Neural progenitor cell (in vitro differentiated cells): ENCODE measurements around the gene SBF2. TPM values are rescaled to one million over a fixed set of nuclear protein-coding genes. Genes with fewer than 3 reads are reported as not detected.
A peak's percentile ranks its signal among the peaks of the same experiment; 100 is the strongest.

Source experiments
- DNase-seq: peaks from one replicate; pipeline ENCODE4 v3.0.0-alpha.2; 2016; ENCODE audit warnings: low spot score
- H2AFZ ChIP-seq: fragments of 200-600 bp; sonication (generic); replicated peaks from 2 replicates; pipeline ENCODE4 v1.6.1; 2016; ENCODE audit warnings: antibody characterized with exemption
- H3F3A ChIP-seq: fragments of 200-600 bp; sonication (generic); 2 replicates; pipeline ENCODE4 v1.6.1; 2016; ENCODE audit warnings: antibody characterized with exemption, low read depth
- H3K27ac ChIP-seq: fragments of 200-600 bp; sonication (generic); 2 replicates; pipeline ENCODE4 v1.5.1; 2016; ENCODE audit warnings: mild to moderate bottlenecking
- H3K27me3 ChIP-seq: fragments of 200-600 bp; sonication (generic); 2 replicates; pipeline ENCODE4 v1.6.1; 2016; ENCODE audit warnings: mild to moderate bottlenecking, moderate library complexity
- H3K36me3 ChIP-seq: fragments of 200-600 bp; sonication (generic); 2 replicates; pipeline ENCODE4 v1.5.1; 2016
- H3K4me1 ChIP-seq: fragments of 200-600 bp; sonication (generic); 2 replicates; pipeline ENCODE4 v1.6.1; 2016; ENCODE audit warnings: mixed run types
- H3K4me2 ChIP-seq: fragments of 200-600 bp; sonication (generic); 2 replicates; pipeline ENCODE4 v1.6.1; 2016
- H3K4me3 ChIP-seq: fragments of 200-600 bp; sonication (generic); 2 replicates; pipeline ENCODE4 v1.5.1; 2016
- H3K79me2 ChIP-seq: fragments of 200-600 bp; sonication (generic); 2 replicates; pipeline ENCODE4 v1.6.1; 2016; ENCODE audit warnings: low read depth
- H3K9ac ChIP-seq: fragments of 200-600 bp; sonication (generic); 2 replicates; pipeline ENCODE4 v1.6.1; 2016
- H3K9me3 ChIP-seq: fragments of 200-600 bp; sonication (generic); 2 replicates; pipeline ENCODE4 v1.5.1; 2016; ENCODE audit warnings: low read depth
- H4K20me1 ChIP-seq: fragments of 200-600 bp; sonication (generic); 2 replicates; pipeline ENCODE4 v1.6.1; 2016; ENCODE audit warnings: low read depth
- H3K27ac Mint-ChIP-seq: 3 replicates; pipeline ENCODE4 v1.8.0; 2021; ENCODE audit warnings: mixed read lengths
- H3K27me3 Mint-ChIP-seq: 2 replicates; pipeline ENCODE4 v1.8.0; 2022; ENCODE audit warnings: low read depth, mild to moderate bottlenecking, inconsistent platforms, moderate library complexity, mixed read lengths; ENCODE audit not compliant: insufficient read depth
- H3K36me3 Mint-ChIP-seq: 3 replicates; pipeline ENCODE4 v1.8.0; 2021; ENCODE audit warnings: mixed read lengths
- H3K4me1 Mint-ChIP-seq: 3 replicates; pipeline ENCODE4 v1.8.0; 2021; ENCODE audit warnings: mixed read lengths
- H3K4me3 Mint-ChIP-seq: 3 replicates; pipeline ENCODE4 v1.8.0; 2021; ENCODE audit warnings: mild to moderate bottlenecking, moderate library complexity, mixed read lengths
- H3K9me3 Mint-ChIP-seq: 3 replicates; pipeline ENCODE4 v1.8.0; 2020; ENCODE audit warnings: mixed read lengths
- EZH2 ChIP-seq: fragments of 200-600 bp; sonication (generic); IDR thresholded peaks from 2 replicates; pipeline ENCODE4 v1.6.1; 2017; ENCODE audit warnings: antibody characterized with exemption, mild to moderate bottlenecking, moderate library complexity
- EZH2phosphoT487 ChIP-seq: fragments of 200-600 bp; sonication (generic); IDR thresholded peaks from 2 replicates; pipeline ENCODE4 v1.6.1; 2017; ENCODE audit warnings: antibody characterized with exemption
- total RNA-seq: library from RNA; depleted of rRNA; stranded (reverse); fragments of >200 nt; gene quantifications from 2 replicates; pipeline ENCODE4 v1.2.3, GENCODE V29; 2015; ENCODE audit warnings: low replicate concordance
- TF ChIP-seq, protein P1 (sequence below): fragments of 200-600 bp; sonication (generic); IDR thresholded peaks from 2 replicates; pipeline ENCODE4 v1.5.1; 2017; ENCODE audit warnings: antibody characterized with exemption, mild to moderate bottlenecking

The SBF2 gene
- total RNA-seq, 1 donor from 2014 or later = 48.2 TPM

DNA sequence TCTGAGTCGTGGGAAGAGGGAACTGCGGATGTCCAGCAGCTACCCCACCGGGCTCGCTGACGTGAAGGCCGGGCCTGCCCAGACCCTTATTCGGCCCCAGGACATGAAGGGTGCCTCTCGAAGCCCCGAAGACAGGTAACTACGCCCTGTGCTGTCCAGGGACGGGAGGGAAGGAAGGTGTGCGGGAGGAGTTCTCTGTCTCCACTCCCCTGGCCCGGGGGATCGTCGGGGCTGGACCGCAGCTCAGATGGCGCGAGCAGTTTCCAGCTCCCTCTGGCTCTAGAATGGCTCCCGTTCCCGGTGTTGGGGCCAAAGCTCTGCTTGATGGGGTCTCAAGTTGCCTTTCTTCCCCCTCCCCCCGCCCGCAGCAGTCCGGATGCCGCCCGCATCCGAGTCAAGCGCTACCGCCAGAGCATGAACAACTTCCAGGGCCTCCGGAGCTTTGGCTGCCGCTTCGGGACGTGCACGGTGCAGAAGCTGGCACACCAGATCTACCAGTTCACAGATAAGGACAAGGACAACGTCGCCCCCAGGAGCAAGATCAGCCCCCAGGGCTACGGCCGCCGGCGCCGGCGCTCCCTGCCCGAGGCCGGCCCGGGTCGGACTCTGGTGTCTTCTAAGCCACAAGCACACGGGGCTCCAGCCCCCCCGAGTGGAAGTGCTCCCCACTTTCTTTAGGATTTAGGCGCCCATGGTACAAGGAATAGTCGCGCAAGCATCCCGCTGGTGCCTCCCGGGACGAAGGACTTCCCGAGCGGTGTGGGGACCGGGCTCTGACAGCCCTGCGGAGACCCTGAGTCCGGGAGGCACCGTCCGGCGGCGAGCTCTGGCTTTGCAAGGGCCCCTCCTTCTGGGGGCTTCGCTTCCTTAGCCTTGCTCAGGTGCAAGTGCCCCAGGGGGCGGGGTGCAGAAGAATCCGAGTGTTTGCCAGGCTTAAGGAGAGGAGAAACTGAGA is 12.2 kb upstream of the SBF2 start:
- TF ChIP-seq, protein P1, sequence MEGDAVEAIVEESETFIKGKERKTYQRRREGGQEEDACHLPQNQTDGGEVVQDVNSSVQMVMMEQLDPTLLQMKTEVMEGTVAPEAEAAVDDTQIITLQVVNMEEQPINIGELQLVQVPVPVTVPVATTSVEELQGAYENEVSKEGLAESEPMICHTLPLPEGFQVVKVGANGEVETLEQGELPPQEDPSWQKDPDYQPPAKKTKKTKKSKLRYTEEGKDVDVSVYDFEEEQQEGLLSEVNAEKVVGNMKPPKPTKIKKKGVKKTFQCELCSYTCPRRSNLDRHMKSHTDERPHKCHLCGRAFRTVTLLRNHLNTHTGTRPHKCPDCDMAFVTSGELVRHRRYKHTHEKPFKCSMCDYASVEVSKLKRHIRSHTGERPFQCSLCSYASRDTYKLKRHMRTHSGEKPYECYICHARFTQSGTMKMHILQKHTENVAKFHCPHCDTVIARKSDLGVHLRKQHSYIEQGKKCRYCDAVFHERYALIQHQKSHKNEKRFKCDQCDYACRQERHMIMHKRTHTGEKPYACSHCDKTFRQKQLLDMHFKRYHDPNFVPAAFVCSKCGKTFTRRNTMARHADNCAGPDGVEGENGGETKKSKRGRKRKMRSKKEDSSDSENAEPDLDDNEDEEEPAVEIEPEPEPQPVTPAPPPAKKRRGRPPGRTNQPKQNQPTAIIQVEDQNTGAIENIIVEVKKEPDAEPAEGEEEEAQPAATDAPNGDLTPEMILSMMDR = no peak
- TF ChIP-seq EZH2phosphoT487 (peak; percentile 75), EZH2 (peak; percentile 71)
- Mint-ChIP-seq H3K27ac (no peak overlapping the region), H3K27me3 (peaks cover 30% of the 10 kb centered on the region), H3K9me3 (no peaks in the 10 kb centered on the region), H3K4me1 (peaks cover 37% of the 10 kb centered on the region), H3K36me3 (no peaks in the 10 kb centered on the region), H3K4me3 (peak overlapping the region; percentile 95)
- H3F3A ChIP-seq = peaks cover 50% of the 10 kb centered on the region
- no peaks in the 10 kb centered on the region for H3K36me3 ChIP-seq
- no peak overlapping the region for H2AFZ ChIP-seq
- peaks cover 93% of the 10 kb centered on the region for H3K27me3 ChIP-seq
- H3K4me3 ChIP-seq = peak overlapping the region; percentile 52
- H3K9me3 ChIP-seq = no peaks in the 10 kb centered on the region
- no peaks in the 10 kb centered on the region for H3K79me2 ChIP-seq
- peak overlapping the region; percentile 80 for H3K4me2 ChIP-seq
- peaks cover 29% of the 10 kb centered on the region for H4K20me1 ChIP-seq
- peaks cover 38% of the 10 kb centered on the region for H3K4me1 ChIP-seq
- H3K9ac ChIP-seq = no peak overlapping the region
- peak; percentile 70 for DNase-seq
- no peak overlapping the region for H3K27ac ChIP-seq

GRCh38 chr11:10305262-10305963 is 11.4 kb upstream of the SBF2 start:
- Histone ChIP-seq H3K36me3 (no peaks in the 10 kb centered on the region), H3K27ac (no peak overlapping the region), H4K20me1 (peaks cover 29% of the 10 kb centered on the region), H3K4me1 (peaks cover 38% of the 10 kb centered on the region), H3K4me2 (peak overlapping the region; percentile 80), H3K9ac (no peak overlapping the region), H2AFZ (no peak overlapping the region), H3K79me2 (no peaks in the 10 kb centered on the region), H3F3A (peaks cover 47% of the 10 kb centered on the region), H3K4me3 (peak overlapping the region; percentile 52), H3K27me3 (peaks cover 100% of the 10 kb centered on the region), H3K9me3 (no peaks in the 10 kb centered on the region)
- DNase-seq = peak; percentile 74
- peaks cover 37% of the 10 kb centered on the region for H3K4me1 Mint-ChIP-seq
- no peaks in the 10 kb centered on the region for H3K36me3 Mint-ChIP-seq
- H3K27me3 Mint-ChIP-seq = peaks cover 30% of the 10 kb centered on the region
- H3K27ac Mint-ChIP-seq = peak overlapping the region; percentile 69
- peak; percentile 76 for TF ChIP-seq EZH2
- TF ChIP-seq EZH2phosphoT487 = peak; percentile 77
- TF ChIP-seq, protein P1 = no peak
- H3K9me3 Mint-ChIP-seq = no peaks in the 10 kb centered on the region
- H3K4me3 Mint-ChIP-seq = peak overlapping the region; percentile 95

GRCh38 chr11:10304495-10305261 is 10.7 kb upstream of the SBF2 start, which contains the start of gene ADM:
TSS of gene ADM (plus strand) at chr11:10305073. CDS start at chr11:10305701, 628 bp downstream.
- H4K20me1 ChIP-seq = peaks cover 29% of the 10 kb centered on the region
- no peak within 1 kb of the TSS for H2AFZ ChIP-seq
- DNase-seq = peak; percentile 86
- Mint-ChIP-seq H3K9me3 (no peaks in the 10 kb centered on the region), H3K27me3 (peaks cover 30% of the 10 kb centered on the region), H3K4me1 (peaks cover 36% of the 10 kb centered on the region), H3K4me3 (peak within 1 kb of the TSS; percentile 95), H3K27ac (peak within 1 kb of the TSS; percentile 92), H3K36me3 (no peaks in the 10 kb centered on the region)
- peak within 1 kb of the TSS; percentile 80 for H3K4me2 ChIP-seq
- H3K9ac ChIP-seq = no peak within 1 kb of the TSS
- no peaks in the 10 kb centered on the region for H3K79me2 ChIP-seq
- H3K27ac ChIP-seq = no peak within 1 kb of the TSS
- no peaks in the 10 kb centered on the region for H3K9me3 ChIP-seq
- H3K36me3 ChIP-seq = no peaks in the 10 kb centered on the region
- peak within 1 kb of the TSS; percentile 52 for H3K4me3 ChIP-seq
- peaks cover 100% of the 10 kb centered on the region for H3K27me3 ChIP-seq
- peaks cover 38% of the 10 kb centered on the region for H3K4me1 ChIP-seq
- H3F3A ChIP-seq = peaks cover 42% of the 10 kb centered on the region
- no peak for TF ChIP-seq EZH2phosphoT487
- no peak for TF ChIP-seq EZH2
- TF ChIP-seq, protein P1 = peak; percentile 69
